COLO829 (cell line): ENCODE results near the gene GEMIN4.
"Not testable (repeated sequence)": the region's sequence is repeated elsewhere in the genome, so short reads cannot be mapped to it uniquely, and the experiment has no call there.

ENCODE experiments used
- DNase-seq: peaks from one replicate; pipeline ENCODE4 v3.0.0; 2012; ENCODE audit warnings: low spot score

GEMIN4 gene

DNA sequence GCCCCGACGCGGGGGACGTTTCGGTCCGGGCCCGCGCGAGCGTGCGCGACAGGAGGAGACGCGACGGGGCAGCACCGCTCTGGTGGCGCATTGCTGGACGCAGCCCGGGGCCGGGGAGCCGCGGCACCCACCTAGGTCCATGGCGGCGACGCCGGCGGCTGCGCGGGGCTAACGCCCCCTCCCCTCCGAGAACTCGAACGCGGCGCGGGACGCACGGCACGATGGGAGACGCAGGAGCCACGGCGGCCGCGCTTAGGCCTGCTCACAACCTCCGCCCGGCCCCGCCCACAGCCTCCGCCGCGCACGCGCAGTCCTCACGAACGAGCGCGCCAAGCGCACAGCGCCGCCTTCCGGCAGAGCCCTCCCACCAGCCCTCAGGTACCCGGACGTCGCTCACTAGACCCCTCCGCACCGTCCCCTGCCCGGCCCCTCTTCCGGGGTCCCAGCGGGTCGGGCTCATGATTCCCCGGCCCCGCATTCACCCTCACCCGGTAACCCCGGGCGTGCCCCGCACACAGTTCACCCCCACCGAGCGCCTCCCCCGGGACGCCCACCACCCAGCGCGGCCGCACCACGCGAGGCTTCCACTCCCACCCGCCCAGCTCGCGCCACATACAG is at the start of gene GEMIN4:
Gene GEMIN4 (minus strand): TSS at position 263 of the 618 bp plus-strand sequence. CDS start 122 bp downstream, at position 141.
- peak; percentile 90 for DNase-seq

DNA sequence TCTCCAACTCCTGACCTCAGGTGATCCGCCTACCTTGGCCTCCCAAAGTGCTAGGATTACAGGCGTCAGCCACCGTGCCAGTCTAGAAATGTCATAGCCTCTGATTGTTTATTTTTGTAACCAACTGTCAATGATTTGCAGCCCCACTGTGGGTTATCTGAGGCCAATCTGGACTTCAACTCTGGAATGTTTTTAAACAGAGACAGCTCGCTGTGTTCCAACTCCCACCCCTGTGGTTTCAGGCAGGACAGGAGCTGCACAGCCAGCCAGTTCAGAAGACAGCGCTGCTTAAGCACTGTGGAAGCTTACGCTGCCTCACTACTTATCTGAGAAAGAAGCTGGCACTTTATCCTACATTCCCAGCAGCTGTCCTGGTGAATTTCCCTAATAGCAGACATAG is 49.6 kb upstream of the GEMIN4 start:
- no peak for DNase-seq

DNA sequence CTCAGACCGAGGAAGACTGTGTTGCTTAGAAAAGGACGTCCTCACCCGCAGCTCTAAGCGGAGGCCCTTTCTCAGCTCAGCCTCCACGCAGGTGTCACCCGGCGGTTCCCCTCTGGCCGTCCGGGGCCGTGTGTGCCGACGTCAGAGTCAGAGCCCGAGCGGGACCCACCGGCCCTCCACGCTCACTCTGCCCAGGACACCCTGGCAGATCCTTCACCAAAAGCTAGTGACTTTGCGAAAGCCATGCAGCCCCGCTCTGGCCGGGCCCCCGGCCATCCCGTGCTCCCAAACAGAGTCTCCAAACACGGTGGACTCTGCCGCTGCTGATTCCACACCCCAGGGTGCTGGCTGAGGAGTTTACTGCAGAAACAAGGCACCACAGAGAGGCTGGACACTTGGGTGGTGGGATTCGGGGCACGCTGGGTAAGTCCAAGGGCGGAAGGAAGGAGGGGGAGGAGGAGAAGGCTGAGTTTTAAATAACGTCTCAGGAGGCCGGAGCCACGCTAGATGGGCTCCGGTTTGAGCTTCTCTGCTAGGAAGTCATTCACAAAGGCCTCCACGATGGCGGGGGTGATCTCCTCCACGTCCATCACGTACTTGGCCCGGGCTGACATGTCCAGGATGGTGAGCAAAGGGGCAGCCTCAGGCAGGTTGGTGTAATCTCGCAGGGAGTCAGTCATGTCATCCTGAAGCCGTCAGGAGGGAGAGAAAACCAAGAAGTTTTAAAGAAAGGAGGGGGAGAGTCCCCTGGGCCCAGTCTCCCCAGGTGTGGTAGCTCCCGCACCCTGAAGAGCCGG is 48.6 kb upstream of the GEMIN4 start:
- DNase-seq = no peak

DNA sequence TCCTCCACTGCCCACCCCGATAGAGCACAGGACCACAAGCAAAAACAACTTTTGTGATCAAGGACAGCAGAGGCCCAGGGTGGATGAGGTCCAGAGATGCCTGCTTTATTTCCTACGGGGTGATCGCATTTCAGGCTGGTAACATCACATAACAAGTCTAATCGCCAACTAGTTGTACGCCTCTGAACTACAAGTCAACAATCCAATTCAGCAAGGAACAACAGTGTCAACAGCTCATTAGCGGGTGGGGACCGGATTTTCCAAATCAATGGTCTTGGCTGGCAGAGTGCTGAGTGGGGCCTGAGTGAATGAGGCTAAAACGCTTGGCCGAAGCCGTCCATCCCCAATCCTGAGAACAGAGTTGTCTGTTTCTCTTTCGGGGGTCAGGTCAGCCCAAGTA is 47.2 kb upstream of the GEMIN4 start:
- DNase-seq = no peak

DNA sequence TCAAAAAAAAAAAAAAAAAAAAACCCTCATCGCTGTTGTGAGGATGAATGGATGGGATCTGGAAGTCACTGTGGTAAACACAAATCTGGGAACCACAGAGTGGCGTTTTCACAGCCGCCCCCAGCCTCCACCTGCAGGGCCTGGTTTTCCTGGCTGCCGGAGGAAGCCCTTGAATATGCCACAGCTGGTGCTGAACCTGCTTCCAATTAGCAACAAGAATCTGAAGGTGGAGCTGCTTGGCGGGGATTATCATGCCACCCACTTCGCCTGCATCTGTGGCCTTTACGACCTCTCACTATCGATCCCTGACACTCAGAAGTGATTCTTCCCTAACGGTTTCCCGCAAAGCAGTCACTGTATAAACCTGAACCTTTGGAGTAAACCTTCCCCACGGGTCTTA is 46.2 kb upstream of the GEMIN4 start:
- no peak for DNase-seq

DNA sequence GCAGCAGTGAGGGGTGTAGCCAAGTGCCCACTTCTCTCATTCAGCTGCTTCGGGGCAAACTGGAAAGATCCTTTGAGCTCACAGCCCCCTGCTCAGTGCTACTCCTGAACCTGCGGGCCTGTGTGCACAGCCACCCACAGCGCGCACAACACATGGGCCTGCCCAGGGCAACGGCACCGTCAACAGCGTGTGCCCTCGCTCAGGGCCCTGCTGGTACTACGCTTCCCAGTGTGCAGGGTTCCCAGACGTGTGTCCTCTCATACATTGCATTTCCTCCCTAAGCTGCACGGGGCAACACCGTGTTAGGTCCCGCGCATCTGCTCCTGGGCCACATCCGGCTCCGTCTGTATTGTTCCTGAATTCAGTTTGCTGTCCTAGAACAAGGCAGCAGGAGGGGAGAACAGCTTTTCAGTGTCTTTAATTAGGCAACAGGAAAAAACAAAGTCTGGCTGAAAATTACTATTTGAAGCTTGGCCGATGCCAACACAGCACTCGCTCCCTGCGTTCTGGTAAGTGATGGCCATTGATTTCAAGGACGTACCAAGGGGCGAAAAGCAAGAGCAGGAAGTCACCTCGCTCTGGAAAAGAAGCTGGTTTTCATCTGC is 45.3 kb upstream of the GEMIN4 start:
- no peak for DNase-seq

DNA sequence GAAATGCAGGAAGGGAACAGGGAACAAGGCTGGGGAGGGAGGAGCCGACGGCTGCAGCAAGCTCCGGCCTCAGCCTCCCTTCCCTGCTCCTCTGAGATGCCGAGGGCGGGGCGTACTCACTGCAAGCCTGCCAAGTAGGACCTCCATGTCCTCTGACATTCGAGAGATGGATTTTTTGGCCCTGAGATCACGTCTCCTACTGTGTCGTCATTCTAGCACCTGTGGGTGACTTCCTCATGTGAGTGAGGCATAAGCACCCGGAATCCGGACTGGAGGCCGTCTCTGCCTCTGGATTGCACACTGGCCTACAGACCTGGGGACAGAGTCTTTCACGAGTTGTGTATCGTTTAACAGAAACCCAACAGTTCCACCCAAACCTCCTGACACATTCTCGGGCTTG is 44.5 kb upstream of the GEMIN4 start:
- DNase-seq = no peak

DNA sequence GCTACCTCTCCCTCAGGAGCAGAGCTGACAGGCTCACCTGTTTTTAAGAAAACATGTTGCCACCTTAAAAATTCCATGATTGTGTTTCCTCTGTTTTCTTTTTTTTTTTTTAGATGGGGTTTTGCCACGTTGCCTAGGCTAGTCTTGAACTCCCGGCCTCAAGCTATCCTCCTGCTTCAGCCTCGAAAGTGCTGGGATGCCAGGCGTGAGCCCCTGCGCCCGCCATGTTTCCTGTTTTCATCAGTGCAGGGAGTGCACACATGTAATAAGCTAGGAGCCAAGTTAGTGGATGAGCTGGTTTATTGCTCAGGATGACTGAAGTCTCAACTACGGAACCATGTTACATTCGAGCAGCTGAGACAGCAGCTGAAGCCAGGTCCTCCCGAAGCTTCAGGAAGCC is 43.7 kb upstream of the GEMIN4 start:
- no peak for DNase-seq

DNA sequence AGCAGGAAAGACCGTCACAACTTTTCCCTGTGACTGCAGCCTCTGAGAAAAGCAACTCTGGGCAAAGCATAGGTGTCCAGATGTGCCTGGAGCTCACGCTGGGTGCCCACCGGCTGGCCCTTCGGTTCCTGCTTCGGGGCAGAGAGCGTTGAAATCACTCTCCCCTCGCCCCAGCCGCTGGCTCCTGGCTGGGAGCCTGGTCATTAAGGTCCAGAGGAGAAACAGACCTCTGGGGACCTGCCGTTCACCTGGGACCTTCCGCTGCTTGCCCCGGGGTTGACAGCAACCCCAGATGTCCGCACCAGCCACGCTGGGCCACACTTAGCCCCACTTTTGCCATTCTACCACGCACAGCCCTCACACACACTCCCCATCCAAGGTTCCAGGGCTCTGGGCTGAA is 43.2 kb upstream of the GEMIN4 start:
- no peak for DNase-seq

DNA sequence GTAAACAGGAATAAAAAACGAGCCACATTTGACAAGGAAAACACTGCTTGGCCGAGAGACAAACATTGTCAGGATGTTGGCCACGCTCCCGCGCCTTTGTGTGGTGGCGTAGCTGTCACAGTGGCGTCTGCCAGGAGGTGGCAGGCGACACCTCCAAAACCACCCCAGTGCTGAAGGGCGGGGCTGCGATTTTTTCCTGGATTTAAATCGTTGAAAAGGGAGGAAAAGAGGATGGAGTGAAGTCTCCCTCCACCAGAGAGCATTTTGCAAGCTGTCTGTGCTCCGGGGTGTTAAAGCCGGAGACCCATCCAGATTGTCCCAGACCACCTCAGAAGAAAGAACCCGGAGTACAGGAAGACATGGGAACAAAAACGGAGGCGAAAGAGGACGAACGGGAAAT is 42.8 kb upstream of the GEMIN4 start:
- DNase-seq = peak; percentile 24

DNA sequence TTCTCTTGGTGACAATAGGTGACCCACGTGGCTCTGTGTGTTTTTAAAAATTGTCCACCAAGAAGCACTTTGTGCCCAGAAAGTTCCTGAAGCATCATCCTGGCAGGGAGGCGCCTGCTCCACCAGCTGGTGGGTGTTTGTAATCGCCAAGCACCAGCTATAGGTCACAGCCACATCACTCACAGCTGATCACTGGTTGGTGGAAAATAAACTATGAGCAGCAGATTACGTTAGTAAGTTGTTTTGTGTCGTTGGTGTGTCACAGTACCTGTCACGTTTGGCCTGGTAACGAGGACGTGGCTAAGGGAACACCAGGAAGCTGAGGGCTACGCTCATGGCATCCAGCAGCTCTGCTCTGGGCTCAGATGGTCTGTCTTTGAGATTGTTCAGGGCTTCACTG is 40.2 kb upstream of the GEMIN4 start:
- no peak for DNase-seq

DNA sequence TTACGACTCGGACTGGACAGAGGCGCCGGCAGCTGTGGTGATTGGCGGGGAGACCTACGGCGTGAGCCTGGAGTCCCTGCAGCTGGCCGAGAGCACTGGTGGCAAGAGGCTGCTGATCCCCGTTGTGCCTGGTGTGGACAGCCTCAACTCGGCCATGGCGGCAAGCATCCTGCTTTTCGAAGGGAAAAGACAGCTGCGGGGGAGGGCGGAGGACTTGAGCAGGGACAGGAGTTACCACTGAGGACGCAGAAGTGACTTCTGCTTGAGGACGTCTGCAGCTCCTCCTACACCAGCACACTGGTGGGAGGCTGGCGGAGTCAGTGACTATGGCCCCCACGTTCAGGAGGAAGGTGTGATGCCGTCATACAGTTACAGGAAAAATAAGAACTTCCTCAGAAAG is 39.8 kb upstream of the GEMIN4 start:
- no peak for DNase-seq

DNA sequence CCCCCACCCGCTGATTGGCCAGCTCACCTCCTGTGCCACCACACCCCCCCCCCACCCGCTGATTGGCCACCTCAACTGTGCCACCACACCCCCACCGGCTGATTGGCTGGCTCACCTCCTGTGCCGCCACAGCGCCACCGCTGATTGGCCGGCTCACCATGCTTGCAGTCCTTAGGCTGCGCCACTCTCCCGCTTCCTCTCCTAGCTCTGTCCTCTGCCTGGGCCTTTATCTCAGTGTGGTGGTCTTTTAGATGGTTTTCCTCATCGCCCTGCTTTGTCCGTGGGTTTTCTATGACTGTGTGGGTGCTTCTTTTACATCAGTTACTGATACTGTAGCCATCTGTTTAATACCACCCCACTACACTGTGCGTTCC is 38.8 kb upstream of the GEMIN4 start:
- DNase-seq = not testable (repeated sequence)

DNA sequence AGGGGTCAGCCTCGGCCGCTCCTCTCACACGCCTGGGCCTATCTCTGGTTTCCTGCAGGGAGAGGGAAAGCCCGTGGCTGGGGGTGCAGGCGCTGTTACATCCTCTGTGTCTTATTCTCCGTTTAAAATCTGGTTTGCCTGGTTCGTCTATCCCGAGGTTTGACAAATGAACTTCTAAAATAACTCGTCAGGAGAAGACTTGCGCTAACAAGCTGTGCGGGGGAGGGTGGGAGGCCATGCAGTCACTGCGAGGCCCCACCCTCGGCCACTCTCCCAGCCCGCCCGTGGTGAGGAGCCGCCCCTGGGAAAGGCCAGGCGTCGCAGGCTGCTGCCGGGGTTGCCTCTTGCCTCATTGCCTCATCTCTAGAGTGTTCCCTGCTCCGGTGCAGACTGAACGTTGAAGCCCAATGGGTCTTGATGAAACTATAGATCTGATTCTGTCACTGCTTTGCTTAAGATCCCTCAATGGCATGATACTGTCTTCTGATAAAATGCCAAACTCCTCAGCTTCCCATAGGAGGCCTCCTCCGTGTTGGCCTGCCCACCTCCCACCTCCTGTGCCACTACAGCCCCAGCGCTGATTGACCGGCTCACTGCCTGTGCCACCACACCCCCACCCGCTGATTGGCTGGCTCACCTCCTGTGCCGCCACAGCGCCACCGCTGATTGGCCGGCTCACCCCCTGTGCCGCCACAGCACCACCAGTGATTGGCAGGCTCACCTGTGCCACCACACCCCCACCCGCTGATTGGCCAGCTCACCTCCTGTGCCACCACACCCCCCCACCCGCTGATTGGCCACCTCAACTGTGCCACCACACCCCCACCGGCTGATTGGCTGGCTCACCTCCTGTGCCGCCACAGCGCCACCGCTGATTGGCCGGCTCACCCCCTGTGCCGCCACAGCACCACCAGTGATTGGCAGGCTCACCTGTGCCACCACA is 38.1 kb upstream of the GEMIN4 start:
- not testable (repeated sequence) for DNase-seq

DNA sequence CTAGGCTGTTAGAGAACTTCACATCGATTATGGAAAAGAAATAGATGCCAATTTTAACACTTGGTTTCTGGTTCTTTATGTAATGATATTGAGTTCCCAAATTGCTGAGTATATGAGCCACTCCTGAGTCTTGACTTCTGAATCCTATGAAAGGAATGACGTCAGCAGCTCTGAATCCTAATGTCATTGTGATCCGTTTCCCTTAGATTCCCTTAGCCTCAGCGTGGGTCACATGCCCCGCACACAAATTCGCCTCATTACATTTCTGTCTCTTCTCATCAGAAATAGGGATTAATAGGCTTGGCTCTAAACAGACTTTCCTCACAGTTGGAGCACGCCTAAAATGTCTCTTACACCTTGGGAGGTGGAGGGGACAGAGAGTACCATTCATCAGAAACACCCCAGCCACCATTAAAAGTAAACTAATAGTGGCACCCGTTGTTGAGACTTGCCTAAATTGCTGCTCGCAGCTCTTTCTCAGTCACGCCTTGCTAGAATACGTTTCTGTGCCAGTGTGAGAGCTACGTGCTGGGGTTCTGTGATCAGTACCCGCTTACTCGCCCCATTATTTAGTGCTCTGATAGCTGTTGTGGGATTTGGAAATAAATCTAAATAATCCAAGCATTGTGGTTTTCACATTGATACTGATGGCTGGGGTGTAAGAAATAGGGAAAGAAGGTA is 37.2 kb upstream of the GEMIN4 start:
- DNase-seq = no peak

DNA sequence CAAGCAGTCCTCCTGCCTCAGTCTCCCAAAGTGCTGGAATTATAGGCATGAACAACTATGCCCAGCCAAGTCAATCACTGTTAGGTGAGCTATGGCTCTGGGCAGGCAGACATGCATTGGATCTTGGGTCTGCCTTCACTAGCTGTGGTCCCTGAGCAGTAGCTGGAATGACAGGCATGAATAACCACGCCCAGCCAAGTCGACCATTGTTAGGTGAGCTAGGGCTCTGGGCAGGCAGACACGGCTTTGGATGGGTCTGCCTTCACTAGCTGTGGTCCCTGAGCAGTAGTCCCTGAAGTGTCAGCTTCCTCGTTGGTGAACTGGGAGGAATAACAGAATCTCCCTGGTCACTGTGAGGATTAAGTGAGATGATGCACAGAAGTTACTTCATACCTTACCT is 36.5 kb upstream of the GEMIN4 start:
- no peak for DNase-seq

DNA sequence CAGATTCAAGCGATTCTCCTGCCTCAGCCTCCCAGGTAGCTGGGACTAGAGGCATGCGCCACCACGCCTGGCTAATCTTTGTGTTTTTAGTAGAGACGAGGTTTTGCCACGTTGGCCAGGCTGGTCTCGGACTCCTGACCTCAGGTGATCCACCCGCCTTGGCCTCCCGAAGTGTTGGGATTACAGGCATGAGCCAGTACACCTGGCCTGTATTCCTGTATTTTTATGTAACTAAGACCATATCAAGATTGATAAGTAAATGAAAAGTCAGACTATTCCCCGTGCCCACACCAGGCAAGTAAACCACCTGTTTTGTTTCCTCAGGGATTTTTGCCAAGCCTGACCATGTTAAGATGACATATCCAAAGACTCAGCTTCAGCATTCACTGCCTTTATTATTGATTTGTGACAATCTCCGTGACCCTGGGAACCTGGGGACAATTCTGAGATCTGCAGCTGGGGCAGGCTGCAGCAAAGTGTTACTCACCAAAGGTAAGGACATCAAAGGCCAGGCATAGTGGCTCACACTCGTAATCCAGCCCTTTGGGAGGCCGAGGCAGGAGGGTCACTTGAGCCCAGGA is 35.7 kb upstream of the GEMIN4 start:
- DNase-seq = no peak

DNA sequence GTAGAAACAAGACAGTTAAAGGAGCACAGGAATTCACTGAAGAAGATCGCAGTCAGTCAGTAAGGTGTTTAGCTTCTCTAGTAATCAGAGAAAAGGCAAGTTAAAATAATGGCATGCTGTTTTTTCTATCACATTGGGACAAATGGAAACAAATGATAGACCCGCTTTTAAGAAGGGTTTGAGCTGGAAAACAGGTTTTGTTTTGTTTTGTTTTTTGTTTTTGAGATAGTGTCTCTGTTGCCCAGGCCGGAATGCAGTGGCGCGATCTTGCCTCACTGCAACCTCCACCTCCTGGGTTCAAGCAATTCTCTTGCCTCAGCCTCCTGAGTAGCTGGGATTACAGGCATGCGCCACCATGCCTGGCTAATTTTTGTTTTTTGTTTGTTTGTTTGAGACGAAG is 33.8 kb upstream of the GEMIN4 start:
- not testable (repeated sequence) for DNase-seq

DNA sequence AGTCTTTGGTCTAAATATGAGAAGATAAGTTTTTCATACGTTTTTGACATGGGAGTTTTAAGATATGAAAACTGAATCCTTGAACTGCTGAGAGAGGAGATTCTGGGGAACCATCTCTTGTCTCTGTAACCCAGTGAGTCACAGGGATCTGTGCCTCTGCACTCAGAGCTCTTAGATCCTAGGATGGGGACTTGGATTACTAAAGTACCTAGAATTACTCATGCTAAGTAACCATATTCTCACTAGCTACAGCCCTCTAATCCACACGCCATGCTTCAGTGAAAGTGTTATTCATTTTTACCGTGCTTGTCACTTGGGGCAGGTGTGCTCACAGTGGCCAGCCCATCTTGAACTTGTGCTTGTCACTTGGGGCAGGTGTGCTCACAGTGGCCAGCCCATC is 32.1 kb upstream of the GEMIN4 start:
- DNase-seq = no peak

DNA sequence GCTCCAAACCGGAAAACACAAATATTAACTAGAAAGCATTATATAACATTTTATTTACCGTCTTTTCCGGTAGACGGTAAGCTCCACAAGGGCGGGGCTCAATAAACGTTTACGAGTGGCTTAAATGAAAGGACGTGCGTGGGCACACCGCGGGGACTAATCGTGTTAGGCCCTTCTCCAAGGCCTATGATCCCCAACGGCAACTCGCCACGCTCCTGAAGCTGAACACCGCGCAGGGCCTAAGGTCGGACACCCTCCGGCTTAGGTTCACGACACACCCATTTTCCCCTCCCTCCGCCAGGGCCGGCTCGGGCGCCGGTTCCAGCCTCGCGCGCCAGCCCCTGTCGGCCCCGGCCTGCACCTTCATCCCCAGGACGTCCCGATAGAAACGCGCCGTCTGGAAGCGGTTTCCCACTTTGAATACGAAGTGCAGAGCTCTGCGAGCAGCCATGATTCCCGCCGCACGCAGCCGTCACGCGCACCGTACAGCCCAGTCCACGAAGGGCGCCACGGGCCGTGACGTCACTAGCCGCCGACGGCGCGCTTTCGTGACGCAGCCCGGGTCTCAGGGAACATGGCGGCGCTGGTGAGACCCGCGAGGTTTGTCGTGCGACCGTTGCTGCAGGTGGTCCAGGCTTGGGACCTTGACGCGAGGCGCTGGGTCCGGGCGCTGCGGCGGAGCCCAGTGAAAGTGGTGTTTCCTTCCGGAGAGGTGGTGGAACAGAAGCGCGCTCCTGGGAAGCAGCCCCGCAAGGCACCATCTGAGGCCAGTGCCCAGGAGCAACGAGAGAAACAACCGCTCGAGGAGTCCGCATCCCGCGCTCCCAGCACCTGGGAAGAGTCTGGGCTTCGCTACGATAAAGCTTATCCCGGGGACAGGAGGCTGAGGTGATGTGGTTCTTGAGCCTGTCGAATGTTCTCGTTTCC is 30.0 kb upstream of the GEMIN4 start, which contains the start of the genes GLOD4 and MRM3:
Gene GLOD4 (minus strand): TSS at position 476 of the 927 bp plus-strand sequence. CDS start 25 bp downstream, at position 451.
Gene MRM3 (plus strand): TSS at position 549 of the 927 bp plus-strand sequence. CDS start 26 bp downstream, at position 575.
- DNase-seq = peak; percentile 91
